Calu3 (cell line): ENCODE measurements around the gene SRRT. TPM values are rescaled to one million over a fixed set of nuclear protein-coding genes. Genes with fewer than 3 reads are reported as not detected.
"Not testable (repeated sequence)": the region's sequence is repeated elsewhere in the genome, so short reads cannot be mapped to it uniquely, and the experiment has no call there.

Experiments used
- BruUV-seq: library from RNA; stranded (reverse); fragments of 400-500 nt; replicated peaks from 2 replicates; lab custom pipeline; 2021; lab: Mats Ljungman, UMichigan
- CTCF ChIA-PET: fragments of 300-600 bp; sonication (Branson Sonifier 250); formaldehyde crosslinking; loops from one replicate; lab custom pipeline; 2022; ENCODE audit warnings: antibody characterized with exemption; lab: Charles Lee
- DNase-seq: peaks from one replicate; pipeline ENCODE4 v3.0.0; 2022
- H3K27ac Mint-ChIP-seq: one replicate; pipeline ENCODE4 v1.8.0; 2022; ENCODE audit warnings: mixed read lengths; ENCODE audit not compliant: unreplicated experiment
- H3K27me3 Mint-ChIP-seq: one replicate; pipeline ENCODE4 v1.8.0; 2022; ENCODE audit warnings: mixed read lengths; ENCODE audit not compliant: unreplicated experiment
- H3K36me3 Mint-ChIP-seq: one replicate; pipeline ENCODE4 v1.8.0; 2022; ENCODE audit warnings: mild to moderate bottlenecking, moderate library complexity, mixed read lengths; ENCODE audit not compliant: insufficient read depth, unreplicated experiment
- H3K4me1 Mint-ChIP-seq: one replicate; pipeline ENCODE4 v1.8.0; 2022; ENCODE audit warnings: mild to moderate bottlenecking, low read depth, mixed read lengths; ENCODE audit not compliant: unreplicated experiment
- H3K4me3 Mint-ChIP-seq: one replicate; pipeline ENCODE4 v1.8.0; 2022; ENCODE audit warnings: mild to moderate bottlenecking, low read depth, moderate library complexity, mixed read lengths; ENCODE audit not compliant: unreplicated experiment
- H3K9me3 Mint-ChIP-seq: one replicate; pipeline ENCODE4 v1.8.0; 2022; ENCODE audit warnings: low read depth, mixed read lengths; ENCODE audit not compliant: unreplicated experiment
- intact Hi-C: fragments of 100-400 bp; cut with micrococcal nuclease; formaldehyde crosslinking; loops from one replicate; pipeline ENCODE4 v1.10.0; 2022; ENCODE audit not compliant: unreplicated experiment
- total RNA-seq: library from RNA; stranded (reverse); gene quantifications from 2 replicates; pipeline ENCODE4 v1.2.3, GENCODE V29; 2022
- TF ChIP-seq, protein P1 (sequence below): fragments of 200-600 bp; IDR thresholded peaks from one replicate; pipeline ENCODE4 v1.8.0; 2022; ENCODE audit warnings: antibody characterized with exemption; ENCODE audit not compliant: unreplicated experiment

The SRRT gene
- total RNA-seq, 1 experiment from 2014 or later: 151 TPM

GRCh38 chr7:100914208-100914878 lies 39.4 kb downstream of the SRRT start:
- H3K27ac Mint-ChIP-seq: no peak overlapping the region
- H3K36me3 Mint-ChIP-seq: peaks cover 9% of the 10 kb centered on the region
- TF ChIP-seq, protein P1, sequence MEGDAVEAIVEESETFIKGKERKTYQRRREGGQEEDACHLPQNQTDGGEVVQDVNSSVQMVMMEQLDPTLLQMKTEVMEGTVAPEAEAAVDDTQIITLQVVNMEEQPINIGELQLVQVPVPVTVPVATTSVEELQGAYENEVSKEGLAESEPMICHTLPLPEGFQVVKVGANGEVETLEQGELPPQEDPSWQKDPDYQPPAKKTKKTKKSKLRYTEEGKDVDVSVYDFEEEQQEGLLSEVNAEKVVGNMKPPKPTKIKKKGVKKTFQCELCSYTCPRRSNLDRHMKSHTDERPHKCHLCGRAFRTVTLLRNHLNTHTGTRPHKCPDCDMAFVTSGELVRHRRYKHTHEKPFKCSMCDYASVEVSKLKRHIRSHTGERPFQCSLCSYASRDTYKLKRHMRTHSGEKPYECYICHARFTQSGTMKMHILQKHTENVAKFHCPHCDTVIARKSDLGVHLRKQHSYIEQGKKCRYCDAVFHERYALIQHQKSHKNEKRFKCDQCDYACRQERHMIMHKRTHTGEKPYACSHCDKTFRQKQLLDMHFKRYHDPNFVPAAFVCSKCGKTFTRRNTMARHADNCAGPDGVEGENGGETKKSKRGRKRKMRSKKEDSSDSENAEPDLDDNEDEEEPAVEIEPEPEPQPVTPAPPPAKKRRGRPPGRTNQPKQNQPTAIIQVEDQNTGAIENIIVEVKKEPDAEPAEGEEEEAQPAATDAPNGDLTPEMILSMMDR: no peak
- DNase-seq: no peak
- intact Hi-C loops: no loop called here
- H3K4me1 Mint-ChIP-seq: peaks cover 17% of the 10 kb centered on the region
- no TSS peak for BruUV-seq
- CTCF ChIA-PET: no interaction called here
- no peaks in the 10 kb centered on the region for H3K27me3 Mint-ChIP-seq
- no peaks in the 10 kb centered on the region for H3K9me3 Mint-ChIP-seq
- no peak overlapping the region for H3K4me3 Mint-ChIP-seq

GRCh38 chr7:100914879-100915447 lies 40.1 kb downstream of the SRRT start:
- DNase-seq: no peak
- no peaks in the 10 kb centered on the region for H3K27me3 Mint-ChIP-seq
- H3K36me3 Mint-ChIP-seq: peaks cover 9% of the 10 kb centered on the region
- H3K9me3 Mint-ChIP-seq: no peaks in the 10 kb centered on the region
- H3K27ac Mint-ChIP-seq: no peak overlapping the region
- TF ChIP-seq, protein P1: no peak
- intact Hi-C loops: no loop called here
- H3K4me1 Mint-ChIP-seq: peaks cover 17% of the 10 kb centered on the region
- H3K4me3 Mint-ChIP-seq: no peak overlapping the region
- BruUV-seq: no TSS peak
- CTCF ChIA-PET: no interaction called here

DNA sequence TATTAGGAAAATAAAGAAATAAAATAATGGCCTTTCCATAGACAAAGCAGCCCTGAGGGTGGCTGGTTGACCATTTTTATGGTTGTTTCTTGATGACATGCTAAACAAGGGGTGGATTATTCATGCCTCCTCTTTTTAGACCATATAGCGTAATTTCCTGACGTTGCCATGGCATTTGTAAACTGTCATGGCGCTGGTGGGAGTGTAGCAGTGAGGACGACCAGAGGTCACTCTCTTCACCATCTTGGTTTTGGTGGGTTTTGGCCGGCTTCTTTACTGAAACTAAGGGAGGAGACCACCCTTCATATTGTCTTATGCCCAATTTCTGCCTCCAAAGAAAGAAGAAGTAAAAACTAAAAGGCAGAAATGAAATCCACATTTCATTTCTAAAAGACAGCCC lies 44.4 kb downstream of the SRRT start:
- CTCF ChIA-PET: not testable (repeated sequence)
- H3K27me3 Mint-ChIP-seq: peaks cover 20% of the 10 kb centered on the region

GRCh38 chr7:100919779-100920437 lies 45.0 kb downstream of the SRRT start:
- H3K27ac Mint-ChIP-seq, CTCF ChIA-PET, BruUV-seq, intact Hi-C loops, H3K9me3 Mint-ChIP-seq, H3K4me3 Mint-ChIP-seq, DNase-seq, H3K36me3 Mint-ChIP-seq: not testable (repeated sequence)
- peaks cover 13% of the 10 kb centered on the region for H3K4me1 Mint-ChIP-seq
- H3K27me3 Mint-ChIP-seq: peaks cover 20% of the 10 kb centered on the region

More for the DNA sequence above, 44.4 kb downstream of the SRRT start:
- H3K36me3 Mint-ChIP-seq, intact Hi-C loops, H3K4me3 Mint-ChIP-seq, DNase-seq, H3K27ac Mint-ChIP-seq, H3K9me3 Mint-ChIP-seq, BruUV-seq: not testable (repeated sequence)
- H3K4me1 Mint-ChIP-seq: peaks cover 18% of the 10 kb centered on the region

GRCh38 chr7:100921039-100921438 lies 46.1 kb downstream of the SRRT start:
- DNase-seq: no peak
- Mint-ChIP-seq H3K4me1 (peaks cover 7% of the 10 kb centered on the region), H3K4me3 (no peak overlapping the region), H3K27me3 (peaks cover 20% of the 10 kb centered on the region), H3K36me3 (no peaks in the 10 kb centered on the region), H3K9me3 (no peaks in the 10 kb centered on the region), H3K27ac (no peak overlapping the region)
- TF ChIP-seq, protein P1: no peak
- no TSS peak for BruUV-seq
- CTCF ChIA-PET: no interaction called here
- intact Hi-C loops: no loop called here

DNA sequence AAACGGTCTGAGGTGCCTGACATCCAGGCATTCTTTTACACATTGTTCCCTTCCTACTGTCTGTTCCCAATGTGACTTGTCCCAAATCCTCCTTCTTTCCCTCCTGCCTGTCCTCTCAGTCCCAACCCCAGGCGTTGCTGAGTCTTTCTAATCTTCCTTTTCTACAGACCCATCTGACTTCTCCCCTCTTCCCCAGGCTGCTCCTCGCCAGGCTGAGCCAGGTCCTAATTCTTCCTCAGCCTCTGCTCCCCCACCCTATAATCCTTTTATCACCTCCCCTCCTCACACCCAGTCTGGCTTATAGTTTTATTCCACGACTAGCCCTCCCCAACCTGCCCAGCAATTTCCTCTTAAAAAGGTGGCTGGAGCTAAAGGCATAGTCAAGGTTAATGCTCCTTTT lies 48.7 kb downstream of the SRRT start:
- not testable (repeated sequence) for BruUV-seq, H3K27ac Mint-ChIP-seq
- H3K27me3 Mint-ChIP-seq: peaks cover 20% of the 10 kb centered on the region

More for the DNA sequence above, 48.7 kb downstream of the SRRT start:
- CTCF ChIA-PET, H3K4me1 Mint-ChIP-seq, H3K9me3 Mint-ChIP-seq, DNase-seq, H3K4me3 Mint-ChIP-seq, intact Hi-C loops, H3K36me3 Mint-ChIP-seq: not testable (repeated sequence)
